ENCODE results near the gene CASP5. TPM values are rescaled to one million over a fixed set of nuclear protein-coding genes. Genes with fewer than 3 reads are reported as not detected.
"Not testable (repeated sequence)": the region's sequence is repeated elsewhere in the genome, so short reads cannot be mapped to it uniquely, and the experiment has no call there.

Gene CASP5
- not detected in 2 replicates for total RNA-seq (ENCODE audit: low replicate concordance)

DNA sequence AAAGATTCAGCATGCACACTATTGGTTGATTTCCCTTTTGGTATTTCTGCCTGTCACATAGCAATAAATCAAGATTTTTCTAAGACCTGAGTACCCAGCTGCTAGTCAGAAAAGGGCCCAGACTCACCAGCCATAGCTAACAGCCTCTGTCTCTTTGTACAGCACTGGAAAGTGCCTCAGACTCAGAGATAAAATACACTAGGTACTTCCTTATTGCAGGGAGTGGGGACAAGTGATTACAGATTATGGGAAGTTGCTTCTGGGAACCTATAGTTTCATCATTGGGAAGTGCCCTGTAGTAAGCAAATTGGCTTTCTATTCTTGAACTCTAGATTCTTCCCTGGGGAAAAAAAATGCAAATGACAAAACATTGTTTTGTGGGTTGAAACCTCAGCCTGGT is at the start of gene CASP5:
Gene CASP5, minus strand, starts transcription at position 166 of the 400 bp plus-strand sequence. Its CDS starts 32 bp downstream, at position 134.
- Mint-ChIP-seq H3K36me3 (no peaks in the 10 kb centered on the region), H3K27ac (no peak within 1 kb of the TSS), H3K9me3 (peaks cover 2% of the 10 kb centered on the region), H3K4me3 (no peak within 1 kb of the TSS), H3K27me3 (ENCODE audit: insufficient read depth, low read depth) (no peaks in the 10 kb centered on the region), H3K4me1 (peaks cover 2% of the 10 kb centered on the region)
- Histone ChIP-seq H3K36me3 (no peaks in the 10 kb centered on the region), H3K9me3 (ENCODE audit: low read depth) (no peaks in the 10 kb centered on the region), H3K27ac (no peak within 1 kb of the TSS), H3K4me3 (no peak within 1 kb of the TSS), H3K27me3 (no peaks in the 10 kb centered on the region), H4K20me1 (ENCODE audit: low read depth) (no peaks in the 10 kb centered on the region), H3K4me1 (peaks cover 9% of the 10 kb centered on the region), H3F3A (ENCODE audit: low read depth) (no peaks in the 10 kb centered on the region), H3K9ac (no peak within 1 kb of the TSS), H2AFZ (replicated peaks) (no peak within 1 kb of the TSS), H3K79me2 (ENCODE audit: low read depth) (no peaks in the 10 kb centered on the region), H3K4me2 (no peak within 1 kb of the TSS)
- DNase-seq (ENCODE audit: low spot score) = no peak
- TF ChIP-seq, protein P1, sequence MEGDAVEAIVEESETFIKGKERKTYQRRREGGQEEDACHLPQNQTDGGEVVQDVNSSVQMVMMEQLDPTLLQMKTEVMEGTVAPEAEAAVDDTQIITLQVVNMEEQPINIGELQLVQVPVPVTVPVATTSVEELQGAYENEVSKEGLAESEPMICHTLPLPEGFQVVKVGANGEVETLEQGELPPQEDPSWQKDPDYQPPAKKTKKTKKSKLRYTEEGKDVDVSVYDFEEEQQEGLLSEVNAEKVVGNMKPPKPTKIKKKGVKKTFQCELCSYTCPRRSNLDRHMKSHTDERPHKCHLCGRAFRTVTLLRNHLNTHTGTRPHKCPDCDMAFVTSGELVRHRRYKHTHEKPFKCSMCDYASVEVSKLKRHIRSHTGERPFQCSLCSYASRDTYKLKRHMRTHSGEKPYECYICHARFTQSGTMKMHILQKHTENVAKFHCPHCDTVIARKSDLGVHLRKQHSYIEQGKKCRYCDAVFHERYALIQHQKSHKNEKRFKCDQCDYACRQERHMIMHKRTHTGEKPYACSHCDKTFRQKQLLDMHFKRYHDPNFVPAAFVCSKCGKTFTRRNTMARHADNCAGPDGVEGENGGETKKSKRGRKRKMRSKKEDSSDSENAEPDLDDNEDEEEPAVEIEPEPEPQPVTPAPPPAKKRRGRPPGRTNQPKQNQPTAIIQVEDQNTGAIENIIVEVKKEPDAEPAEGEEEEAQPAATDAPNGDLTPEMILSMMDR (IDR thresholded peaks at IDR 0.05) = no peak
- TF ChIP-seq EZH2 (IDR thresholded peaks at IDR 0.05) = no peak
- no peak for TF ChIP-seq EZH2phosphoT487 (IDR thresholded peaks at IDR 0.05)

DNA sequence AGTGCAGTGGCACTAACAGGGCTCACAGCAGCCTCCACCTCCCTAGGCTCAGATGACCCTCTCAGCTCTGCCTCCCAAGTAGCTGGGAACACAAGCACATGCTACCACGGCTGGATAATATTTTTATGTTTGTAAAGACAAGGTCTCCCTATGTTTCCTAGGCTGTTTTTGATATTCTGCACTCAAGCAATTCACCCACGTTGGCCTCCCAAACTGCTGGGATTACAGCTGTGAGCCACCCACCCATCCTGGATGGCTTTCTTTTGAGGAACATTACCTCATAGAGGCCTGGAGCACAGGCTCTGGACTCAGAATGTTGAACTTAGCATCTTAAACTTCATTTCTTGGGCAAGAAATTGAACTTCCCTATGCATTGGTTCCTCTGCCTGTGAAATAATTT is 49.1 kb upstream of the CASP5 start:
- H3K36me3 Mint-ChIP-seq; H3K4me2 ChIP-seq; H3K27ac ChIP-seq; H3K9me3 Mint-ChIP-seq; H3K9ac ChIP-seq; H3F3A ChIP-seq (ENCODE audit: low read depth); H3K27ac Mint-ChIP-seq; H3K4me3 Mint-ChIP-seq; DNase-seq (ENCODE audit: low spot score); H3K4me1 Mint-ChIP-seq; H3K4me1 ChIP-seq; H3K27me3 ChIP-seq; H3K79me2 ChIP-seq (ENCODE audit: low read depth); H3K9me3 ChIP-seq (ENCODE audit: low read depth); H4K20me1 ChIP-seq (ENCODE audit: low read depth); H3K4me3 ChIP-seq; H2AFZ ChIP-seq (replicated peaks); H3K36me3 ChIP-seq; H3K27me3 Mint-ChIP-seq (ENCODE audit: insufficient read depth, low read depth): not testable (repeated sequence)

DNA sequence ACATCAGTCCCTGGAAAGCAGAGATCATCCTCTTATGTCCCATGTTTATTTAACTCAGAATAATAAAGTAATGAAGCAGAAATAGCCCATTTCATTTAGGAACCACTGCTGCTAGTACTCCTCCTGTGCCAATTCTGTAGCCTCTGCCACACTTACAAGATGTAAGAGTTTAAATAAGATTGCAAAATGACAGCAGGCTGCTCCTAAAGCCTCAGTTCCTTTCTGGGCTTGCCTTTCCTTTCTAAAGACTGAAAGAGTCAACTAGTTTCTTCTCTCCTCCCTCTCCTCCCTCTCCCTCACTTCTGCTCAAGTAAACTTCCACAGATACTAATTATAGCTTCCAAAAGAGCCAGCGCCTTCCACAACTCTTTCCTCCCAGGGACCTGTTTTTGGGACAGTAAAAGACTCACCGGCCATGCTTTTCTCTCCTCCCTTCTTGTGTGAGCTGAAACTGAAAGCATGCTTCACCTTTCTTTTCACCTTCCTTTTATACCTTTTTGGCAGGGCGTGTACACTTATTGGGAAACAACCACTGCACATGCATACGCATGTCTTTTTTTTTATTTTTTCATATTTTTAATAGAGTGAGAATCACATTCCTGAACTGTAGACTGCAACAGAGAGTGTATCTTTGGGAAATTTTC is 48.2 kb upstream of the CASP5 start:
- DNase-seq (ENCODE audit: low spot score) = no peak
- Histone ChIP-seq H3K9ac (no peak overlapping the region), H3K4me1 (no peaks in the 10 kb centered on the region), H3K27ac (no peak overlapping the region), H4K20me1 (ENCODE audit: low read depth) (no peaks in the 10 kb centered on the region), H3K27me3 (no peaks in the 10 kb centered on the region), H2AFZ (replicated peaks) (no peak overlapping the region), H3K79me2 (ENCODE audit: low read depth) (no peaks in the 10 kb centered on the region), H3F3A (ENCODE audit: low read depth) (no peaks in the 10 kb centered on the region), H3K36me3 (no peaks in the 10 kb centered on the region), H3K4me2 (no peak overlapping the region), H3K9me3 (ENCODE audit: low read depth) (no peaks in the 10 kb centered on the region), H3K4me3 (no peak overlapping the region)
- no peaks in the 10 kb centered on the region for H3K36me3 Mint-ChIP-seq
- H3K27ac Mint-ChIP-seq = no peak overlapping the region
- H3K27me3 Mint-ChIP-seq (ENCODE audit: insufficient read depth, low read depth) = no peaks in the 10 kb centered on the region
- TF ChIP-seq EZH2phosphoT487 (IDR thresholded peaks at IDR 0.05) (no peak), EZH2 (IDR thresholded peaks at IDR 0.05) (no peak)
- TF ChIP-seq, protein P1 (IDR thresholded peaks at IDR 0.05) = no peak
- H3K4me1 Mint-ChIP-seq = no peaks in the 10 kb centered on the region
- no peak overlapping the region for H3K4me3 Mint-ChIP-seq
- no peaks in the 10 kb centered on the region for H3K9me3 Mint-ChIP-seq

DNA sequence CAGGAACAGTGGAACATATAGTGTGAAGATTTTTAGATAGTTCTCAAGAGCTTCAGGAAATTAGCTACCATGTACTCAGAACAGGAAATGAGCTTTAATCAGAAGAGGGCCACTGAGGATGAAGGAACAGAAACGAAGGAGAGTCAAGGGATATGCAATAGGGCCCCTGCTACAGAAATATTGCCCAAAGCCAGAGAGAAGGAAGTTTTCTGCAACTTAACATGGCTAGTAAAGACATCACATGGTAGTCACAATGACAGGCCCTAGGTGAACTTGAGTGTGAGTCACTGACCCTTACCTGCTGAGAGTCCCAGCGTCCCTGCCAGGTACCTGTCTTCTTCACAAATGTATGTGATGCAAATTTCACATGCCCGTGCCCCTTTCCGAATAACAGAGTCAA is 47.3 kb upstream of the CASP5 start:
- Histone ChIP-seq H2AFZ (replicated peaks) (no peak overlapping the region), H3K4me2 (no peak overlapping the region), H3K36me3 (no peaks in the 10 kb centered on the region), H3K27me3 (no peaks in the 10 kb centered on the region), H3K4me1 (no peaks in the 10 kb centered on the region), H3F3A (ENCODE audit: low read depth) (no peaks in the 10 kb centered on the region), H3K4me3 (no peak overlapping the region), H4K20me1 (ENCODE audit: low read depth) (no peaks in the 10 kb centered on the region), H3K27ac (no peak overlapping the region), H3K9ac (no peak overlapping the region), H3K79me2 (ENCODE audit: low read depth) (no peaks in the 10 kb centered on the region), H3K9me3 (ENCODE audit: low read depth) (no peaks in the 10 kb centered on the region)
- DNase-seq (ENCODE audit: low spot score) = no peak
- Mint-ChIP-seq H3K4me3 (no peak overlapping the region), H3K27me3 (ENCODE audit: insufficient read depth, low read depth) (no peaks in the 10 kb centered on the region), H3K9me3 (no peaks in the 10 kb centered on the region), H3K4me1 (no peaks in the 10 kb centered on the region), H3K27ac (no peak overlapping the region), H3K36me3 (no peaks in the 10 kb centered on the region)
- no peak for TF ChIP-seq EZH2 (IDR thresholded peaks at IDR 0.05)
- TF ChIP-seq EZH2phosphoT487 (IDR thresholded peaks at IDR 0.05) = no peak
- TF ChIP-seq, protein P1 (IDR thresholded peaks at IDR 0.05) = no peak

DNA sequence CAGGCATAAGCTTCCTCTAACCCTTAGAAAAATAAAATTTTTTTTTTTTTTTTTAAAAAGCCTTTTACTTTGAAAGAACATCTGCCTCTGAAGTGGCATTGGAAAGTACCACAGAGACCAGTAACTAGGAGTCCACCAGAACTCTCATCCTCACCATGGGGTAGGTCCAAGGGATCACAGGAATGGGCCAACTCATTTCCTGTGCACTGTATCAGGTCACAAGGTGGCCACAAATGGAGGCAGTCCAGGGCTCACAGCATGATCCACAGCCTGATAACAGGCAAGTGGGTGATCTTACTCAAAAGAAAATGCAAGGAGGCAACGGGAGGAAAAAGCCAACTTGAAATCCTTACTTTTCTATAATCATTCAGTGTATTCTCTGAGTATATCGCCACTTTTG is 46.8 kb upstream of the CASP5 start:
- not testable (repeated sequence) for H3K27ac ChIP-seq; H3K27ac Mint-ChIP-seq; H4K20me1 ChIP-seq (ENCODE audit: low read depth); H3K4me2 ChIP-seq; DNase-seq (ENCODE audit: low spot score); H3F3A ChIP-seq (ENCODE audit: low read depth); H3K27me3 Mint-ChIP-seq (ENCODE audit: insufficient read depth, low read depth); H3K27me3 ChIP-seq; H3K36me3 Mint-ChIP-seq; H3K79me2 ChIP-seq (ENCODE audit: low read depth); H3K4me1 Mint-ChIP-seq; H3K4me1 ChIP-seq; H3K9me3 Mint-ChIP-seq; H3K9ac ChIP-seq; H3K4me3 ChIP-seq; H3K4me3 Mint-ChIP-seq; H3K9me3 ChIP-seq (ENCODE audit: low read depth); H3K36me3 ChIP-seq; H2AFZ ChIP-seq (replicated peaks)
